Glutamatergic neuron (in vitro differentiated cells): ENCODE measurements around the gene PPP2R5D. TPM values are rescaled to one million over a fixed set of nuclear protein-coding genes. Genes with fewer than 3 reads are reported as not detected.

Experiments used
- DNase-seq: peaks from one replicate; pipeline ENCODE4 v3.0.0; 2022
- H3K27ac Mint-ChIP-seq: one replicate; pipeline ENCODE4 v1.8.0; 2020; ENCODE audit warnings: mild to moderate bottlenecking, mixed read lengths, inconsistent platforms; ENCODE audit not compliant: unreplicated experiment
- H3K27me3 Mint-ChIP-seq: one replicate; pipeline ENCODE4 v1.8.0; 2020; ENCODE audit warnings: mild to moderate bottlenecking, moderate library complexity, mixed read lengths, inconsistent platforms; ENCODE audit not compliant: unreplicated experiment
- H3K36me3 Mint-ChIP-seq: one replicate; pipeline ENCODE4 v1.8.0; 2020; ENCODE audit warnings: mild to moderate bottlenecking, mixed read lengths, inconsistent platforms; ENCODE audit not compliant: unreplicated experiment
- H3K4me1 Mint-ChIP-seq: one replicate; pipeline ENCODE4 v1.8.0; 2020; ENCODE audit warnings: mild to moderate bottlenecking, low read depth, mixed read lengths, inconsistent platforms; ENCODE audit not compliant: unreplicated experiment
- H3K4me3 Mint-ChIP-seq: one replicate; pipeline ENCODE4 v1.8.0; 2020; ENCODE audit warnings: mild to moderate bottlenecking, mixed read lengths, inconsistent platforms; ENCODE audit not compliant: unreplicated experiment
- H3K9me3 Mint-ChIP-seq: one replicate; pipeline ENCODE4 v1.8.0; 2020; ENCODE audit warnings: mild to moderate bottlenecking, moderate library complexity, mixed read lengths, inconsistent platforms; ENCODE audit not compliant: unreplicated experiment
- CTCF ChIP-seq: fragments of 200-600 bp; sonication (generic); IDR thresholded peaks from one replicate; pipeline ENCODE4 v1.5.0; 2021; ENCODE audit not compliant: partially characterized antibody, unreplicated experiment
- total RNA-seq: library from RNA; stranded (reverse); fragmentation: NEBNext Ultra II Directional; extraction: Animal tissue kit (Norgen Biotek cat#: 25700); gene quantifications from one replicate; pipeline ENCODE4 v1.2.1, GENCODE V29; 2021; ENCODE audit not compliant: unreplicated experiment

PPP2R5D gene
- total RNA-seq, 1 donor from 2014 or later = 59.1 TPM

- Mint-ChIP-seq H3K27me3 (peaks cover 2% of the 10 kb centered on the region), H3K9me3 (no peaks in the 10 kb centered on the region), H3K4me3 (no peak overlapping the region), H3K27ac (no peak overlapping the region), H3K36me3 (no peaks in the 10 kb centered on the region), H3K4me1 (peaks cover 3% of the 10 kb centered on the region)
- DNase-seq = no peak
- TF ChIP-seq CTCF = no peak
These were observed 10.4 kb upstream of the PPP2R5D start for GRCh38 chr6:42973926-42974325.

- Mint-ChIP-seq H3K27me3 (peaks cover 4% of the 10 kb centered on the region), H3K4me3 (no peak overlapping the region), H3K9me3 (peaks cover 4% of the 10 kb centered on the region), H3K4me1 (peaks cover 9% of the 10 kb centered on the region), H3K36me3 (no peaks in the 10 kb centered on the region), H3K27ac (no peak overlapping the region)
- no peak for TF ChIP-seq CTCF
- no peak for DNase-seq
These were observed 9.4 kb upstream of the PPP2R5D start for GRCh38 chr6:42974919-42975505.

- H3K27ac Mint-ChIP-seq = no peak overlapping the region
- peak overlapping the region; percentile 90 for H3K4me3 Mint-ChIP-seq
- peak; percentile 47 for DNase-seq
- H3K36me3 Mint-ChIP-seq = no peaks in the 10 kb centered on the region
- H3K27me3 Mint-ChIP-seq = peaks cover 5% of the 10 kb centered on the region
- TF ChIP-seq CTCF = no peak
- peaks cover 9% of the 10 kb centered on the region for H3K4me1 Mint-ChIP-seq
- peaks cover 4% of the 10 kb centered on the region for H3K9me3 Mint-ChIP-seq
These were observed 5.9 kb upstream of the PPP2R5D start for GRCh38 chr6:42978487-42978838.

- peaks cover 10% of the 10 kb centered on the region for H3K4me1 Mint-ChIP-seq
- no peak for TF ChIP-seq CTCF
- H3K4me3 Mint-ChIP-seq = peak within 1 kb of the TSS; percentile 96
- H3K36me3 Mint-ChIP-seq = no peaks in the 10 kb centered on the region
- peak within 1 kb of the TSS; percentile 85 for H3K27ac Mint-ChIP-seq
- peaks cover 4% of the 10 kb centered on the region for H3K9me3 Mint-ChIP-seq
- peak; percentile 94 for DNase-seq
- peaks cover 5% of the 10 kb centered on the region for H3K27me3 Mint-ChIP-seq
These were observed 5.4 kb upstream of the PPP2R5D start, which contains the start of gene PEX6 for GRCh38 chr6:42978839-42979522. Gene PEX6, minus strand, starts transcription at chr6:42979181. Its CDS starts 31 bp downstream, at chr6:42979150.

GRCh38 chr6:42979523-42980177 lies 4.7 kb upstream of the PPP2R5D start:
- Mint-ChIP-seq H3K27ac (peak overlapping the region; percentile 85), H3K9me3 (peaks cover 4% of the 10 kb centered on the region), H3K4me3 (peak overlapping the region; percentile 96), H3K27me3 (peaks cover 5% of the 10 kb centered on the region), H3K36me3 (no peaks in the 10 kb centered on the region), H3K4me1 (peaks cover 10% of the 10 kb centered on the region)
- no peak for DNase-seq
- no peak for TF ChIP-seq CTCF
